HL-60/S4 treated with retinoic acid at 250 ng/mL for 4 days and 3 days (cell line): ENCODE data around the gene RNF6.

Experiments used
- in situ Hi-C: fragments of 300-500 bp; cut with MboI; formaldehyde crosslinking; loops from 2 replicates; pipeline ENCODE4 v1.7.0; 2022; ENCODE audit warnings: low sequenced_read_pairs

RNF6 gene

GRCh38 chr13:26168835-26169234 is 53.3 kb downstream of the RNF6 start:
- in situ Hi-C loops, result no loop called here

DNA sequence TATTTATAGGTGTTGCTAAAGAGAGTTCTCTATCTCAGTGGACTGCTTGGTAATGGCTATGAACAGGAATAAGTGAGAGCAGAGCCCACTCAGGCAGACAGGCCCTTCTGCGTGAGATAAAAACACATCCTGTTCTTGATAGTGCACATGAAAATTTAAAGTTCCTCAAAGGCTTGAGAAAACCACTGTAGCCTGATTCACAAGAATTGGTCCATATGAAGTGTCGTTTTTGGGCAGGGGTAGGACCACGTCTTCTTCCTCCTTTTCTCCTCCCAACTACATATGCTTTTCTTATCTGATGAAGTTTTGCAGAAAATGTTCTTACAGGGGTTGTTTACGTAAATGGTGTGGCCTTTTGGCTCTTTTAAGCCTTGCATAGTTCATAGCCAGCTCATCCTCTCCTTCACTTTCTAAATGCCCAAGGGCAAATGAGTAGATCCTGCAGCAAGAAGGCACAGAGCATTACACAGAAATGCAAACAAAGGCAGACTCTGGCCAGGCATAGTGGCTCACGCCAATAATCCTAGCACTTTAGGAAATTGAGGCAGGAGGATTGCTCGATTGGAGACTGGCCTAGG is 53.8 kb downstream of the RNF6 start:
- in situ Hi-C loops, result no loop called here

DNA sequence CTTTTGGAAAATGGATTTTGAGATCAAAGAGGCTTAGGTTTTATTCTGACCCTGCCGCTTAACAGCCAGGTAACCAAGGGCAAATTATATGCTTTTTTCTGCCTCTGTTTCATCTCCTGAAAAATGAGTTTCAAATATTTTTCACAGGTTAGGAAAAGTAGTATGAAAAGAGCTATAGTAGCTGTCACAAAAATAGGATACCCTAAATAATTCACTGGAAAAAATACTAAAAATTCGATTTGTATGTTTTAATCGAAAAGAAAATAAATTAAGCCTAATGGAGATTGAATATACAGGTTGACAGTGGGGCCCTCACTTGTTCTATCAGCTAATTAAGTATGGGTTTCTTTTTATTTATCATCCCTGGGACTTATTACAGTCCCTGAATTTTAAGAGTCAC is 58.3 kb downstream of the RNF6 start:
- in situ Hi-C loops, result no loop called here
